Breast epithelium (tissue), 3 donors: ENCODE data around the gene TSR1.

Experiments used
- POLR2A ChIP-seq: fragments of 450-650 bp; IDR thresholded peaks from one replicate; pipeline ENCODE4 v1.6.1; 2016; ENCODE audit warnings: antibody characterized with exemption, mild to moderate bottlenecking, moderate library complexity
- POLR2AphosphoS5 ChIP-seq, 3 donors: sonication (generic); formaldehyde crosslinking; IDR thresholded peaks; one replicate each; pipeline ENCODE4 v1.6.1; 2017; ENCODE audit warnings: antibody characterized with exemption in 3 of 3

DNA sequence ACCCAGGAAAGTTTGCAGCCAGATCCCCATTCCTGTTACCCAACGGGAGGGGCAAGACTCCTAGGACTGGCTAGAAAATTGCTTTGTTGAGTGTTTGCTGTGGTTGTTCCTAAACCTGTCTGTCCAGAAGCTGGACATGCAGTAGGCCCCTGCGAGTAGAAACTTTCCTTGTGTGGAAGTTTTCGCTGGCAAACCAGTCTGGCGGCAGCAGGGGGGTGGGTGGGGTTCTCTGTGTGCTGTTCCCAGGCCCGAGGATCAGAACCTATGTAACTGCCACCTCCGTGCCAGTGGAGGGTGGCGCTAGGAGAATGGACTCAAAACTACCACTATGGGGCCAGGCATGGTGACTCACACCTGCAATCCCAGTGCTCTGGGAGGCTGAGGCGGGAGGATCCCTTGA is 10.2 kb upstream of the TSR1 start:
- no peak for TF ChIP-seq POLR2AphosphoS5 (IDR thresholded peaks at IDR 0.05)
- TF ChIP-seq POLR2A, result no peak
